Measurements from ENCODE around the gene CRB1. TPM values are rescaled to one million over a fixed set of nuclear protein-coding genes. Genes with fewer than 3 reads are reported as not detected.

CRB1 gene
- total RNA-seq, 1 donor from 2014 or later: 0.05 TPM

GRCh38 chr1:197306381-197307062 is 38.5 kb downstream of the CRB1 start:
- no peak overlapping the region for H3K27ac ChIP-seq (replicated peaks)
- H3K36me3 ChIP-seq: no peaks in the 10 kb centered on the region
- no peaks in the 10 kb centered on the region for H3K4me1 ChIP-seq
- no peak for DNase-seq
- no peaks in the 10 kb centered on the region for H3K27me3 ChIP-seq (ENCODE audit: low read depth)
- intact Hi-C loops (cut with micrococcal nuclease): no loop called here
- TF ChIP-seq CTCF (IDR thresholded peaks at IDR 0.05; ENCODE audit: borderline replicate concordance): no peak
- H3K4me3 ChIP-seq: no peak overlapping the region
- H3K9me3 ChIP-seq (replicated peaks): no peaks in the 10 kb centered on the region

GRCh38 chr1:197307136-197307535 is 39.1 kb downstream of the CRB1 start:
- no peaks in the 10 kb centered on the region for H3K4me1 ChIP-seq
- H3K36me3 ChIP-seq: no peaks in the 10 kb centered on the region
- no peaks in the 10 kb centered on the region for H3K9me3 ChIP-seq (replicated peaks)
- TF ChIP-seq CTCF (IDR thresholded peaks at IDR 0.05; ENCODE audit: borderline replicate concordance): no peak
- intact Hi-C loops (cut with micrococcal nuclease): no loop called here
- H3K27ac ChIP-seq (replicated peaks): no peak overlapping the region
- DNase-seq: no peak
- no peaks in the 10 kb centered on the region for H3K27me3 ChIP-seq (ENCODE audit: low read depth)
- H3K4me3 ChIP-seq: no peak overlapping the region

- intact Hi-C loops (cut with micrococcal nuclease): no loop called here
- no peaks in the 10 kb centered on the region for H3K27me3 ChIP-seq (ENCODE audit: low read depth)
- no peaks in the 10 kb centered on the region for H3K9me3 ChIP-seq (replicated peaks)
- no peak overlapping the region for H3K4me3 ChIP-seq
- no peak for TF ChIP-seq CTCF (IDR thresholded peaks at IDR 0.05; ENCODE audit: borderline replicate concordance)
- no peaks in the 10 kb centered on the region for H3K36me3 ChIP-seq
- H3K4me1 ChIP-seq: no peaks in the 10 kb centered on the region
- DNase-seq: no peak
- no peak overlapping the region for H3K27ac ChIP-seq (replicated peaks)
These were observed 39.5 kb downstream of the CRB1 start for GRCh38 chr1:197307551-197307950.

GRCh38 chr1:197311081-197311480 is 43.0 kb downstream of the CRB1 start:
- Histone ChIP-seq H3K36me3 (no peaks in the 10 kb centered on the region), H3K27me3 (ENCODE audit: low read depth) (no peaks in the 10 kb centered on the region), H3K9me3 (replicated peaks) (no peaks in the 10 kb centered on the region), H3K27ac (replicated peaks) (no peak overlapping the region), H3K4me3 (no peak overlapping the region), H3K4me1 (no peaks in the 10 kb centered on the region)
- DNase-seq: no peak
- no peak for TF ChIP-seq CTCF (IDR thresholded peaks at IDR 0.05; ENCODE audit: borderline replicate concordance)
- intact Hi-C loops (cut with micrococcal nuclease): no loop called here

- no peak overlapping the region for H3K4me3 ChIP-seq
- no peaks in the 10 kb centered on the region for H3K4me1 ChIP-seq
- no peak for TF ChIP-seq CTCF (IDR thresholded peaks at IDR 0.05; ENCODE audit: borderline replicate concordance)
- H3K9me3 ChIP-seq (replicated peaks): no peaks in the 10 kb centered on the region
- no peaks in the 10 kb centered on the region for H3K36me3 ChIP-seq
- no peaks in the 10 kb centered on the region for H3K27me3 ChIP-seq (ENCODE audit: low read depth)
- H3K27ac ChIP-seq (replicated peaks): no peak overlapping the region
- intact Hi-C loops (cut with micrococcal nuclease): no loop called here
- no peak for DNase-seq
These were observed 44.1 kb downstream of the CRB1 start for GRCh38 chr1:197312163-197312562.

Measured in left ventricle myocardium inferior (tissue), 1 donor.